Measurements from ENCODE around the gene HHAT.

The HHAT gene

GRCh38 chr1:210384625-210385024 lies 55.9 kb downstream of the HHAT start:
- H3K4me1 ChIP-seq (ENCODE audit: insufficient read depth, low read length, poor library complexity, severe bottlenecking), result no peaks in the 10 kb centered on the region
- no peaks in the 10 kb centered on the region for H3F3A ChIP-seq (ENCODE audit: low read depth)
- TF ChIP-seq EZH2phosphoT487 (IDR thresholded peaks at IDR 0.05; ENCODE audit: borderline replicate concordance), result no peak
- TF ChIP-seq CTCF (conservative IDR thresholded peaks at IDR 0.05; ENCODE audit: low read length), result no peak
- no peak overlapping the region for H3K4me2 ChIP-seq (ENCODE audit: low read depth, low read length, poor library complexity, severe bottlenecking)
- H3K9me2 ChIP-seq (replicated peaks; ENCODE audit: low read depth, low read length), result no peaks in the 10 kb centered on the region
- no peaks in the 10 kb centered on the region for H3K9me3 ChIP-seq (ENCODE audit: insufficient read depth, low read depth, low read length)
- H3K9ac ChIP-seq (ENCODE audit: low read depth, low read length, poor library complexity, severe bottlenecking), result no peak overlapping the region
- no peaks in the 10 kb centered on the region for H3K79me2 ChIP-seq (ENCODE audit: insufficient read depth, low read length)
- no peaks in the 10 kb centered on the region for H4K20me1 ChIP-seq (ENCODE audit: insufficient read depth, low read length, poor library complexity, severe bottlenecking)
- no peak overlapping the region for H3K4me3 ChIP-seq (ENCODE audit: low read length, poor library complexity, severe bottlenecking)
- H3K36me3 ChIP-seq (ENCODE audit: insufficient read depth, low read length), result no peaks in the 10 kb centered on the region
- H2AFZ ChIP-seq (ENCODE audit: low read length), result no peak overlapping the region
- H3K27me3 ChIP-seq (ENCODE audit: insufficient read depth, low read length, poor library complexity, severe bottlenecking), result no peaks in the 10 kb centered on the region

GRCh38 chr1:210385228-210385627 lies 56.5 kb downstream of the HHAT start:
- TF ChIP-seq EZH2phosphoT487 (IDR thresholded peaks at IDR 0.05; ENCODE audit: borderline replicate concordance), result no peak
- no peak for TF ChIP-seq CTCF (conservative IDR thresholded peaks at IDR 0.05; ENCODE audit: low read length)
- Histone ChIP-seq H3K79me2 (ENCODE audit: insufficient read depth, low read length) (no peaks in the 10 kb centered on the region), H3K9me2 (replicated peaks; ENCODE audit: low read depth, low read length) (no peaks in the 10 kb centered on the region), H3F3A (ENCODE audit: low read depth) (no peaks in the 10 kb centered on the region), H3K27me3 (ENCODE audit: insufficient read depth, low read length, poor library complexity, severe bottlenecking) (no peaks in the 10 kb centered on the region), H3K9me3 (ENCODE audit: insufficient read depth, low read depth, low read length) (no peaks in the 10 kb centered on the region), H3K36me3 (ENCODE audit: insufficient read depth, low read length) (no peaks in the 10 kb centered on the region), H3K4me3 (ENCODE audit: low read length, poor library complexity, severe bottlenecking) (no peak overlapping the region), H3K4me1 (ENCODE audit: insufficient read depth, low read length, poor library complexity, severe bottlenecking) (no peaks in the 10 kb centered on the region), H4K20me1 (ENCODE audit: insufficient read depth, low read length, poor library complexity, severe bottlenecking) (no peaks in the 10 kb centered on the region), H2AFZ (ENCODE audit: low read length) (no peak overlapping the region), H3K9ac (ENCODE audit: low read depth, low read length, poor library complexity, severe bottlenecking) (no peak overlapping the region), H3K4me2 (ENCODE audit: low read depth, low read length, poor library complexity, severe bottlenecking) (no peak overlapping the region)

- Histone ChIP-seq H3K79me2 (ENCODE audit: insufficient read depth, low read length) (no peaks in the 10 kb centered on the region), H3K9me3 (ENCODE audit: insufficient read depth, low read depth, low read length) (no peaks in the 10 kb centered on the region), H3K9me2 (replicated peaks; ENCODE audit: low read depth, low read length) (no peaks in the 10 kb centered on the region), H3K36me3 (ENCODE audit: insufficient read depth, low read length) (no peaks in the 10 kb centered on the region), H3F3A (ENCODE audit: low read depth) (no peaks in the 10 kb centered on the region), H4K20me1 (ENCODE audit: insufficient read depth, low read length, poor library complexity, severe bottlenecking) (no peaks in the 10 kb centered on the region), H3K27me3 (ENCODE audit: insufficient read depth, low read length, poor library complexity, severe bottlenecking) (no peaks in the 10 kb centered on the region), H3K4me1 (ENCODE audit: insufficient read depth, low read length, poor library complexity, severe bottlenecking) (no peaks in the 10 kb centered on the region), H2AFZ (ENCODE audit: low read length) (no peak overlapping the region), H3K9ac (ENCODE audit: low read depth, low read length, poor library complexity, severe bottlenecking) (no peak overlapping the region), H3K4me2 (ENCODE audit: low read depth, low read length, poor library complexity, severe bottlenecking) (no peak overlapping the region), H3K4me3 (ENCODE audit: low read length, poor library complexity, severe bottlenecking) (no peak overlapping the region)
- TF ChIP-seq CTCF (conservative IDR thresholded peaks at IDR 0.05; ENCODE audit: low read length) (no peak), EZH2phosphoT487 (IDR thresholded peaks at IDR 0.05; ENCODE audit: borderline replicate concordance) (no peak)
Observed at GRCh38 chr1:210394281-210394821, 65.6 kb downstream of the HHAT start.

All from Loucy (cell line).